ENCODE measurements around the gene IFI6.

DNA sequence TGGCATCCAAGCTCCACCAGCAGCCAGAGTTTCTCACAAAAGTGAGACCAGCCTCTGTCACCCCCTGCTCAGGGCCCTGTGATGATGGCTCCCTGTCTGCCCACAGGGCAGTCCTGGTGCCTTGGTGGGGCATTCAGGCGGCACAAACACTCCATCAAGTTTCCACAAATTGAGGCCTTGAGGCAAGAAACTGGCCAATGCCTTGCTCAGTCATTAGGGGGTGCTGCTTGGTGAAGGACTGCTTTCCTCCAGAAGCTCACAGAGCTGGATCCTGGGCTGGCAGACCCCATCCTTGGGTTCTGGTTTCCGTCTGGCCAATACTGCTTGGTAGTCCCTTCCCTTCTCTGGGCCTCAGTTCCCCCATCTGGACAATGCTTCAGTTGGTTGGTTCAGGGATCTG, 55.6 kb downstream of the IFI6 start:
- TF ChIP-seq CTCF (IDR thresholded peaks at IDR 0.05) (no peak), POLR2A (IDR thresholded peaks at IDR 0.05) (no peak)

Measured in thyroid gland (tissue), 4 donors.